ENCODE measurements around the gene YPEL1. TPM values are rescaled to one million over a fixed set of nuclear protein-coding genes. Genes with fewer than 3 reads are reported as not detected.
A peak's percentile ranks its signal among the peaks of the same experiment; 100 is the strongest.
"Not testable (repeated sequence)": the region's sequence is repeated elsewhere in the genome, so short reads cannot be mapped to it uniquely, and the experiment has no call there.

YPEL1 gene
- total RNA-seq, 1 experiment from 2014 or later: 0.40 TPM

DNA sequence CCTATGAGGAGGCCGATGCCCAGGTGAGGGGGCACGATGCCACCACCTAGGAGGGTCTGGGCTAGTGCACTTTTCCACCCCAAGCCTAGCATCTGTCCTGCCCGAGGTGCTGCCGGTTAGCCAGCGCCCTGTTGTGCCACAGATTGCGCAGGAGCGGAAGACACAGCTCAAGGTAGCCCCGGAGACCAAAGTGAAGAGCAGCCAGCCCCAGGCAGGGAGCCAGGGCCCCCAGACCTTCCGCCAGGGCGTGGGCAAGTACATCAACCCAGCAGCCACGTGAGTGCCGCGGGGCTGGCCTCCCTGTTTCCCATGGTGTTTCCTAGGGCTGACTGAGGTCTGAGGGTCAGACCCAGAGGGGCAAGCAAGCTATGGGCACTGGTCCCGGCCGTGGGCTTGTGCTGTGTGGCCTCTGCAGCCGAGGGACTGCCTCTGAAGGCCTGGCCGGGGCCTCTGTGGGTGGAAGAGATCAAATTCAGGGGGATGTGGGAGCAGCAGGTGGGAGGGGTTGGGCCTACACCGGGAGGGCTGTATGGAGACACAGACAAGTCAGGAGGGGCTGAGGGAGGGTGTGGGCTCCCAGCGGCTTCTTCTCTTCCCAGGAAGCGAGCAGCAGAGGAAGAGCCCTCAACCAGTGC is 40.7 kb downstream of the YPEL1 start:
- DNase-seq (ENCODE audit: low read depth, low spot score): no peak
- in situ Hi-C loops (cut with HindIII; ENCODE audit: low pct_unique_long_range_greater_than_20kb, low sequenced_read_pairs): no loop called here

DNA sequence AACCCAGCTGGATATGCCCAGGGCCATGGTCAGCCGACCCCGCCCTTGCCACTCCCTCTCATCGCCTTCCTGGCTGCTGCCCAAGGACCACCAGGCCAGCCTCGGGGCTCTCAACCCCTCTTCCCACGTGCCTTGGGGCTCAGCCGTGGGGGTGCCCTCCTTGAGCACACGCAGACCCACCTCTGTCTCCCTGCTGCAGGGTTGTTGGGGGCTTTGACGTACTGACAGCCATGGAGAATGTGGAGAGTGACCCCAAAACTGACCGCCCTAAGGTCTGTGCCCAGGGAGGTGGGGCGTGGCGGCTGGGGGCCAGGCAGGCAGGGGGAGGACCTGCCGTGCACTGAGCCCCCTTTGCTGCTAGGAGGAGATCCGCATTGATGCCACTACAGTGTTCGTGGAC is 41.2 kb downstream of the YPEL1 start:
- no peak for DNase-seq (ENCODE audit: low read depth, low spot score)
- in situ Hi-C loops (cut with HindIII; ENCODE audit: low pct_unique_long_range_greater_than_20kb, low sequenced_read_pairs): no loop called here

DNA sequence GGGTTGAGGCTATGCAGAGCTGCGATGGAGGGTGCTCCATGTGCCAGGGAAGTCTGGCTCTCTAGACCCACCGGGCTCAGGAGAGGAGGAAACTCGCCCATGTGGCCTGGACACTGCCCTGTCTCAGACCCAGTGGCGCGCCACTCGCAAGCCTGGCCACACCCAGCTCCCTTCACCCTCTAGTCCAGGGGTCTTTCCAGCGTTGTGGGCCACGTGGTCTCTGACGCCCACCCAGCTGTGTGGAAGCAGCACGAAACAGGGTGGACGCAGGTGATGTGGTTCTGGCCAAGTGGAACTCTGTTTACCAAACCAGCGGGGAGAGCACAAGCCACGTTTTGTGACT is 41.6 kb downstream of the YPEL1 start:
- in situ Hi-C loops (cut with HindIII; ENCODE audit: low pct_unique_long_range_greater_than_20kb, low sequenced_read_pairs): no loop called here
- DNase-seq (ENCODE audit: low read depth, low spot score): no peak

DNA sequence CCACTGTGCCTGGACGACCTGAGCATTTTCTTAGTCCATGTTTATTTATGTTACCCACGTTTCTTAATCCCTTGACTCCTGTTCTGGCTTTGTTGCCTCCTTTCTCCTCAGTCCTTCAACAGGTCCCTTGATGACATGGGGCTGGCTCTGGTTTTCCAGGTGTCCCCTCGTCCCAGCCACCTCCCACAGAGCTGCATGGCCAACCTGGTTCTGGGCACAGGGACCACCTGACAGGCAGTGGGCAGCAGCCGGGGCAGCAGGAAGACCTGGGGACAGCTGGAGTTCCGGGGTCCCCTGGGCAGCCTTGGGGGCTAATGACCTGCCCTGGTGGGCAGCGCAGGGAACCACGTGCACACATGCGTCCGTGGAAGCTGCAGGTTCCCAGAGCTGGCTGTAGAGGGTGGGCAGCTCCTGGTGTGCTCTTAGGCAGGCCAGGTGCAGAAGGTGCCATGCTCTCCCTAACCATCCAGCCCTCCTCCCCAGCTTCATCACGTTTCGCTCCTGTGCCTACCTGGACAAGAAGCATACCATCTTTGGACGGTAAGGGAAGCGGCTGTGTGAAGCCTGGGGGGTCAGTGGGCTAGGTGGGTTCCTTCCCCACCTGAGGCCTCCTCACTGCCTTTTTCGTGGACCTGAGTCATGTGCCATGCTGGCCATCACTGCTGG is 42.1 kb downstream of the YPEL1 start:
- no peak for DNase-seq (ENCODE audit: low read depth, low spot score)
- in situ Hi-C loops (cut with HindIII; ENCODE audit: low pct_unique_long_range_greater_than_20kb, low sequenced_read_pairs): no loop called here

DNA sequence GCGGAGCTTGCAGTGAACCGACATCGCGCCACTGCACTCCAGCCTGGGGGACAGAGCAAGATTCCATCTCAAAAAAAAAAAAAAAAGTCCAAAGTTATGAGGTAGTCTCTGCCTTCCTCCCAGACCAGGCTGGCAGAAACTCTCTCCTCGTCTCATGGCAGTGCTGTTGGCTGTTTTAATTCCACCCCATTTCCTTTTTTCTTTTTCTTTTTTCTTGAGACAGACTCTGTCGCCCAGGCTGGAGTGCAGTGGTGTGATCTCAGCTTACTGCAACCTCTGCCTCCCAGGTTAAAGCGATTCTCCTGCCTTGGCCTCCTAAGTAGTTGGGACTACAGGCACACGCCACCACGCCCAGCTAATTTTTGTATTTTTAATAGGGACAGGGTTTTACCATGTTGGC is 42.7 kb downstream of the YPEL1 start:
- in situ Hi-C loops (cut with HindIII; ENCODE audit: low pct_unique_long_range_greater_than_20kb, low sequenced_read_pairs); DNase-seq (ENCODE audit: low read depth, low spot score): not testable (repeated sequence)

DNA sequence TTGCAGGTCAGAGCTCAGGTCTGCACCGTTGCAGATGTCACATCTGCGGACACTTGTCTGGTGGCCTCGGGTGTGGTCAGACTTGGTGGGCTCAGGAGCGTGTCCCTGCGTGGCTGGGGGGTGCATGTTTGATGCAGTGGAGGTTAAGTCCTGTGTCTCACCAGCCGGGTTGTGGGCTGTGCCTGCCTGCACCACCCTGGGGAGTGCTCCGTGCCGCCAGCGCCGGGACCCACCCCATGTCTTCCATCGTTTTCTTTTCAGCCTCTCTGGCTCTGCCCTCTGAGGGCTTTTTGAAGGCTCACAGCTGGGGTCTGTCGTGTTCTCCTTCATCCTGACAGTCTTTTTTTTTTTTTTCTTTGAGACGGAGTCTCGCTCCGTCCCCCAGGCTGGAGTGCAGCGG is 43.8 kb downstream of the YPEL1 start:
- DNase-seq (ENCODE audit: low read depth, low spot score): no peak
- in situ Hi-C loops (cut with HindIII; ENCODE audit: low pct_unique_long_range_greater_than_20kb, low sequenced_read_pairs): no loop called here

DNA sequence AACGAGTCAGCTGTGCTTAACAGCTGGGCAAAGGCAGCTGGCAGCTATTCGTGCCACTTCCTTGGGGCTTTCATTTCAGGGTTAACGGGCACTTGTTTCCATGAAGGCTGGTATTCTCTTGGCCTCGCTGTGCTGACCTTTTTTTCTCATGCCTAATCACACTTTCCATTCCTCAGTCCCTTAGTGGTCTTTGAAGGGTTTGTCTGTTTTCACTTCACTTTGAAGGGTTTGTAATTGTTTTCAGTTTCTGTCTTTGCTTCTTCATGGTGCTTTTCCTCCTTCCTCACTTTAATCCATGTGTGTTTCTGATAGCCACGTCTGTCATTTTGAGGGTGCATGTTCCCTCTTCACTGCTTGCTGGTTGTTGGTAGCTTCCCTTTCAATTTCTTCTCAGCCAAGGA is 45.2 kb downstream of the YPEL1 start:
- DNase-seq (ENCODE audit: low read depth, low spot score): peak; percentile 68
- in situ Hi-C loops (cut with HindIII; ENCODE audit: low pct_unique_long_range_greater_than_20kb, low sequenced_read_pairs): no loop called here

DNA sequence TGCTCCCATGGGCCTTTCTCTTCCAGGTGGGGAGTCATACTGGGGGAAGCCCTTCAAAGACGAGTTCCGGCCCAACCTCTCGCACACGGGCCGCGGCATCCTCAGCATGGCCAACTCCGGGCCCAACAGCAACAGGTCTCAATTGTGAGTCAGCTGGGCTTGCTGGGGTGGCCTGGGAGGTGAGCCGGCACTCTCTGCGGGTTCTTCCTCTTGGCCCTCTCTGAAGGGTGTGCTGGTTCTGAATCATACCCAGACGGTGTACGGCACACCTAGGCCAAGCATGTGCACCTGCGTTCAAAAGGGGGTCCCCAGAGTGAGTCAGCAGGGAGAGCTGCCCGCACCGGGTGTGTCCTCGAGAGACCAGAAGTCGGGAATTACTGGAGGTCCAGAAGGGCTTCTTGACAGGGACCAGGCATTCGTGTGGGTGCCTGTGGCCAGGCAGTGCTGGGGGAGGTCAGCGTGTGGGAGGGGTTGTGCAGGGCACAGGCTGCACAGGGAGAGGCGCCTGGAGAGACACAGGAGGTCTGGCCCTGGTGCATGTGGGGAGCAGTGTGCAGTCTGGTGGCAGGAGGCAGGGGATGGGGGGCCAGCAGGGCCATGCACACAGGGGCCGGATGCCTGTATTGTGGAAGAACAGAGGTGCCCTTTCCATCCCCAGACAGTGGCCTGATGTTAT is 46.8 kb downstream of the YPEL1 start:
- DNase-seq (ENCODE audit: low read depth, low spot score): no peak
- in situ Hi-C loops (cut with HindIII; ENCODE audit: low pct_unique_long_range_greater_than_20kb, low sequenced_read_pairs): no loop called here

DNA sequence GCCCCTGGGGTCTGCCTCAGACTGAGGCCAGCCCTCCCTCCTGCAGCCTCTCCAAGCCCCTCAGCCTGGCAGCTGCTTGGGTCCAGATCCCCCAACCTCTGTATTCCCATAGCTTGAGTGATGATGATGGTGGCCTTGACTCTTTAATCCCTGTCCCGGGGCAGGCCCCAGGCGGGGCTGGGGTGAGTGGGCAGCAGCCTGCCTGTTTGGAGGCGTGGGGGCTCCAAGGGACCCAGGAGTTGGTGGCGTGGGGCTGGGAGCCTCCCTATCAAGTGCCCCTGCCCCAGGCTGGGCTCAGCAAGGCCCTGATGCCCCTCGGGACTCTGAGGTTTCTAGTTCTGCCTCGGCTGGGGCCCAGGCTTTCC is 47.3 kb downstream of the YPEL1 start:
- in situ Hi-C loops (cut with HindIII; ENCODE audit: low pct_unique_long_range_greater_than_20kb, low sequenced_read_pairs): no loop called here

DNA sequence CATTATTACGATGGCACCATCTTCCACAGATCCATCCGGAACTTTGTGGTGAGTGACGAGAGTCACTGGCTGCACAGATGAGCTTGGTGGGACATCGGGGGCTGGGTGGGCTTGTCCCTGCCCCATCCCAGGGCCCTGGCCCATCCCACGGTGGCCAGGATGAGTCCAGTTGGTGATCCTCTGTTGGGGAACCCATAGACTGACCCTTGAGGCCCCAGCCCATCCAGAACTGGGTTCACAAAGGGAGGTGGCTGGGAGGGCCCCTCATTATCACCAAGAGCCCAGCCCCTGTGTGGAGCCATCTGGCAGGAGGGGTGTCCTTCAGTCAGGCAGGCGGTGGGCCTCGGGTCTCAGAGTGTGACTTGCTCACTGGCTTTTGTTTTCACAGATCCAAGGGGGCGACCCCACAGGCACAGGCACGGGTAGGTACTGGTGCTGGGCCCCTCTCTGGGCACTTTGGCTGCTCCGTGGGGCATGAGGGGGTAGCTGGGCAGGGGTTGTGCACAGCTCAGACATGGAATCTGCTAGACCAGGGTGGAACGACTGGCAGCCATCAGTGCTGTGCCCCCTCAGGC is 47.8 kb downstream of the YPEL1 start:
- no peak for DNase-seq (ENCODE audit: low read depth, low spot score)
- in situ Hi-C loops (cut with HindIII; ENCODE audit: low pct_unique_long_range_greater_than_20kb, low sequenced_read_pairs): no loop called here

More for the DNA sequence above, 47.3 kb downstream of the YPEL1 start:
- DNase-seq (ENCODE audit: low read depth, low spot score): no peak

DNA sequence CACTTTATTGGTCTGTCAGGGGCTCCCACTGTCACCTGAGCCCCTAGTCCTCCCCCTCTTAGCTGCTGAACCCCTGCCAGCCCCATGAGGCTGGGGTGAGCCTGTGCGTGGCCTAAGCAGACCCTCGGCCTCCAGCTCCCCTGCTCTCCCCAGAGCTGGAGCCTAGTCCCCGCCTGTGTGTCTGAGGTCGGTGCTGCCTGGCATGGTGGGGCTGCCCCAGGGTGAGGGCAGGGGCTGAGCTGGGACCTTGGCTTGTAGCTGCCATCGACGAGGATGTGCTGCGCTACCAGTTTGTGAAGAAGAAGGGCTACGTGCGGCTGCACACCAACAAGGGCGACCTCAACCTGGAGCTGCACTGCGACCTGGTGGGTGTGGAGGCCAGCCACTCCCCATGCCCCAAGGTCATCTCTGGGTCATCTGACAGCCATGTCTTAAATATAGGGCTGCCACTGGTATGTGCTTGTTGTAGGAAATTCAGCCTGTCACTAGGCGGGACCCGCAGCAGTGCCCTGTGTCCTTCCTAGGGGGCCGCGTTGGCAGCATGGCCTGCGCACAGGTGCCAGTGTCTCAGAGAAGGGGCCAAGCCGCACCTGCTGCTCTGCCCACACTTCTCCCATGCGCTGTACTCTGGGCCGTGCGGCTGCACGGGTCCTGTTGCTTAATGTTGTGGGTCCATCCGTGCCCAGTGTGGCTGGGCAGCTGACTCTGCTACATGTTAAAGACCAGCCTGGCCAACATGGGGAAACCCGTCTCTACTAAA is 48.8 kb downstream of the YPEL1 start:
- no peak for DNase-seq (ENCODE audit: low read depth, low spot score)
- in situ Hi-C loops (cut with HindIII; ENCODE audit: low pct_unique_long_range_greater_than_20kb, low sequenced_read_pairs): no loop called here

DNA sequence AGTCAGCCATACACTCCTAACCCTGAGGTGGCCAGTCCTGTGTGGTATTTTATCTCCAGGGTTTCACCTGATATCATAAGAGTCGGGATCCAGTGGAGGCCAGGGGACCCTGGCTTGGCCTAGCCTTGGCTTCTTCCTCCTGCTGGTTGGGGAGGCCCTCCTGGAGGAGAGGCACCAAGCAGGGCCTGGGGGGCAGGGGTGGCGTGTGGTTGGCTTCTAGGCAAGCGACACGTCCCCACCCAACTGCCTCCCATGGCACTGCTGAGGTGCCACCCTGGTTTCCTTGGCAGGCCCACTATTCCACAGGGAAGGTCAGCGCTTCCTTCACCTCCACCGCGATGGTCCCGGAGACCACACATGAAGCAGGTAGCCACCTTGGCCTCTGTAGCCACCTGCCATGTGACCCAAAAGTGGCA is 49.4 kb downstream of the YPEL1 start:
- no peak for DNase-seq (ENCODE audit: low read depth, low spot score)
- in situ Hi-C loops (cut with HindIII; ENCODE audit: low pct_unique_long_range_greater_than_20kb, low sequenced_read_pairs): no loop called here

DNA sequence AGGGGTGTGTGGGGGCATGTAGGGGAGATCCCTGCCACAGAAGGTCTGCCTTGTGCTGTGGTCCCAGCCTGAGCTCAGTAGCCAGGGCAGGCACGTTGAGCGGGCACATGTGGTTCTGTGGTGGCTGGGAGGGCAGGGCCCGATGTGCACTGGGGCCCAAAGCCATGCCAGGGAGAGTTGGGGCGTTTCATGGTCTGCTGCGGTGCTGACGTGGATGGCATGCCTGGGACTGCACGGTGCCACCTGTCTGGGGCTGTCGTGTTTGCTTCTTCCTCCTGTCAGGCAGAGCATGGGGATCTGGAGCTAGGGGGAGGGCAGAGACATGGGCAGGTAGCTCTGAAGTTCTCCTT is 50.5 kb downstream of the YPEL1 start:
- no peak for DNase-seq (ENCODE audit: low read depth, low spot score)
- in situ Hi-C loops (cut with HindIII; ENCODE audit: low pct_unique_long_range_greater_than_20kb, low sequenced_read_pairs): no loop called here

DNA sequence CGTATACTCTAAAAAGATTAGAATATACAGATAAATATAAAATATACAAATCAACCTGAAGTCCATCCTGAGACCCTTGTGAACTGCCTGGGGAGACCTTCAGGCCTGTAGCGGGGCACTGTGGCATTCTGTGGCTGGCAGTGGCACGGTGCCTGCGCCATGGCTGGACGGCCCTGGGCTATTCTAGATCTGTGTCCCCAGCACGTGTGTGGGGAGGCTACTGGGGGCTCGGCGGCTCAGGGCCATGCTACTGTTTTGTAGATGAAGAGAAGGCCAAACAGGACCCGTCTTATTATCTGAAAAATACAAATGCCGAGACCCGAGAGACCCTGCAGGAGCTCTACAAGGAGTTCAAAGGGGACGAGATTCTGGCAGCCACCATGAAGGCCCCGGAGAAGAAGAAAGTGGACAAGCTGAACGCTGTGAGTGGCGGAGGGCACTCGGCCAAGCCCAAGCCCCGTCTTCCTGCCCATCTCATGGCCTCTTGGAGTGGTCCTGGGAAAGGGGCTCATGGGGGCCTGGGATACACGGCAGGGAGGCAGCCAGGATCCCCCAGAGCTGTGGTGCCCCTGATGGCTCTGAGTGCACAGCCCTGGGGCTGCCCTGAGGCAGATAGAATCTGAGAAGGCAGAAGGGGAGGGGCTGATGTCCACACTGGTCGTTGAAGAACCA is 51.0 kb downstream of the YPEL1 start:
- no peak for DNase-seq (ENCODE audit: low read depth, low spot score)
- in situ Hi-C loops (cut with HindIII; ENCODE audit: low pct_unique_long_range_greater_than_20kb, low sequenced_read_pairs): no loop called here

DNA sequence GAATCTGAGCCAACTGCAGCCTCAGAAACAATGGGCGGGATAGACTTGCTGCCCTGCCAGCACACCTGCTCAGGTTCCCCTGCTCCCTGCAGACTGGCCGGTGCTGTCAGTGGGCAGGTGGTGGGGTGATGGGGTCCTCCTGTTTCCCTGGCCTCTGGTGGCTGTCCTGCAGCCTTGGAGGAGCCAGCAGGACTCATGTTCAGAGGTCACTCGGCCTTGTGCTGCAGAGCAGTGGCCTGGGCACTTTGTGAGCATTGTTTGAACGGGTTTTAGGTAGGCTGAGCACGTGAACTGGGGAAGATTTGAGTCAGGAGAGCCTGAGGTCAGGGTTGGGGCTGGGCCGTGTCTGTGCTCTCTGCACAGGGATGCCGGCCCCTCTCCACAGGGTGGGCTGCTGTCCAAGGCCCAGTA is 52.2 kb downstream of the YPEL1 start:
- in situ Hi-C loops (cut with HindIII; ENCODE audit: low pct_unique_long_range_greater_than_20kb, low sequenced_read_pairs): no loop called here
- DNase-seq (ENCODE audit: low read depth, low spot score): no peak

DNA sequence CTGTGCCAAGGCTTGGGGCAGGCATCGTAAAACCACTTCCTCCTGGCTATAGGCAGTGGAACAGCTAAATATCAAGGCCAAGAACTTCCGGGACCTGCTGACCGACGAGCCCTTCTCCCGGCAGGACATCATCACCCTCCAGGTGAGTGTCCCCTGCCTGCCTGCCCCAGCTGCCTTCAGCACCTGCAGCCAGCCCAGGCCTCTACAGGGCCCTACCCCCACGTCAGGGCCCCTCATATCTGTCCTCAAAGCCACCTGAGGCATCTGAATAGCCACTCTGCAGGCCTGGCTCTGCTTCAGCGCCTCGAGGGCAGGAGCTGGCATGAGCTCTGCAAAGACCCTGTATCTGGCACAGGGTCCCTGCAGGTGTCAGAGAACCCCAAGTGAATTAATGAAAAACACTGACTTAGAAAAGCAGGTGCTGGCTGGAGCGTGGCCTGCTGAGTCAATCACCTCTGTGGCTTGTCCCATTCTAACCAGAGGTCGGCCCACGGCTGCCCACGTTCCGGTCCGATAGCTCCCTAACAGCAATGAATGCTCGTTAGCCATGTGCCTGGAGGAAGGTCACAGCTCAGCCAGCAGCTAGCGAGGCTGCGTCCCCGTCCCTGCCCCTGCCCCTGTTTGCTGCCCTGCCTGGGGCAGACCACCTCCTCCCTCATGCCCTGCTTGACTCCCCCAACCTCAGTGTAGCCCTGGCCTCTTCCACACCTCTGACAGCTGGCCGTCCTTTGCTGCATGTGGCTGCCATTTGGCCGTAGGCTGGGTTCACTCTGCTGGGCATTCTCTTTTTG is 53.0 kb downstream of the YPEL1 start:
- in situ Hi-C loops (cut with HindIII; ENCODE audit: low pct_unique_long_range_greater_than_20kb, low sequenced_read_pairs): no loop called here
- DNase-seq (ENCODE audit: low read depth, low spot score): no peak
